Fibroblast of mammary gland (primary cell): ENCODE measurements around the gene KREMEN1.

Source experiments
- DNase-seq: peaks from one replicate; pipeline ENCODE4 v3.0.0-alpha.2; 2010; ENCODE audit warnings: low read depth
- H3K4me3 ChIP-seq: 2 replicates; pipeline ENCODE4 v1.5.1; 2011; ENCODE audit warnings: low read depth, mild to moderate bottlenecking, low read length, moderate library complexity; ENCODE audit not compliant: control insufficient read depth
- TF ChIP-seq, protein P1 (sequence below): conservative IDR thresholded peaks from 2 replicates; pipeline ENCODE4 v1.5.1; 2011; ENCODE audit warnings: low read depth, low read length, inconsistent platforms; ENCODE audit not compliant: control insufficient read depth, insufficient read depth

Gene KREMEN1

DNA sequence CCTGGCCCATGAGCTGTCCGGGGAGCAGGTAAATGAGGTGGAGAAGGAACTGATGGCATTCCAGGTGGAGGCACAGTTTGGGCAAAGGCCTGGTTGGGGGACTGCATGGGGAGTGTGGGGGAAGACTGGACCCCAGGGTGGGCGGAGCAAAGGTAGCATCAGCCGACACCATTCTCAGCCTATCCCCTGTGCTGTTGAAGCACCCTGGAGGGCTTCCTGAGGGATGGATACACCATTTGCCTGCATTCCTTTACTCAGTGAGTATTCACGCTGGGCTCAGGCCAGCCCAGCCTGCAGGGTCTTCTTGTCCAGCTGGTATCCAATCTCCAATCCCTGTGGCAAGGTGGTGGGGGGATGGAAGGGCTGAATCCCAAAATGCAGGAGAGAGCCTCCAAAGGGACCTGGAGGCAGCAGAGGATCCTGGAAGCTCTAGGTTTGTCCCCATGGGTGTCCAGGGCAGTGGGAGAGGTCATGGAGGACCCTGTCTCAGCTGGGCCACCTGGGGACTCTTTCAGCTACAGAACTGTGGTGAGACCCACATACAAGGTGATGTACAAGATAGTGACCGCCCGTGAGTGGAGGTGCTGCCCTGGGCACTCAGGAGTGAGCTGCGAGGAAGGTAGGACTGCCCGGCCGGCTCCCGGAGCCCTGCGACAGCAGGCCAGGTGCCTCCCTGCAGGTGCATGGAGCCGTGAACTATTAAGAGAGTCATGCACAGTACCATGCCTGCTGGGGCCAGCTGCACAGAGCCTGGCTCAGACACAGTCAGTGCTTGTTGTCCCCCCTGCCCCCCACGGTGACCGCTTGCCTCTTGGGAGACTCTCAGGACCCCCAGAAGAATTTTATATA lies 142.4 kb downstream of the KREMEN1 start:
- no peak for DNase-seq
- H3K4me3 ChIP-seq = no peak overlapping the region
- TF ChIP-seq, protein P1, sequence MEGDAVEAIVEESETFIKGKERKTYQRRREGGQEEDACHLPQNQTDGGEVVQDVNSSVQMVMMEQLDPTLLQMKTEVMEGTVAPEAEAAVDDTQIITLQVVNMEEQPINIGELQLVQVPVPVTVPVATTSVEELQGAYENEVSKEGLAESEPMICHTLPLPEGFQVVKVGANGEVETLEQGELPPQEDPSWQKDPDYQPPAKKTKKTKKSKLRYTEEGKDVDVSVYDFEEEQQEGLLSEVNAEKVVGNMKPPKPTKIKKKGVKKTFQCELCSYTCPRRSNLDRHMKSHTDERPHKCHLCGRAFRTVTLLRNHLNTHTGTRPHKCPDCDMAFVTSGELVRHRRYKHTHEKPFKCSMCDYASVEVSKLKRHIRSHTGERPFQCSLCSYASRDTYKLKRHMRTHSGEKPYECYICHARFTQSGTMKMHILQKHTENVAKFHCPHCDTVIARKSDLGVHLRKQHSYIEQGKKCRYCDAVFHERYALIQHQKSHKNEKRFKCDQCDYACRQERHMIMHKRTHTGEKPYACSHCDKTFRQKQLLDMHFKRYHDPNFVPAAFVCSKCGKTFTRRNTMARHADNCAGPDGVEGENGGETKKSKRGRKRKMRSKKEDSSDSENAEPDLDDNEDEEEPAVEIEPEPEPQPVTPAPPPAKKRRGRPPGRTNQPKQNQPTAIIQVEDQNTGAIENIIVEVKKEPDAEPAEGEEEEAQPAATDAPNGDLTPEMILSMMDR = no peak

DNA sequence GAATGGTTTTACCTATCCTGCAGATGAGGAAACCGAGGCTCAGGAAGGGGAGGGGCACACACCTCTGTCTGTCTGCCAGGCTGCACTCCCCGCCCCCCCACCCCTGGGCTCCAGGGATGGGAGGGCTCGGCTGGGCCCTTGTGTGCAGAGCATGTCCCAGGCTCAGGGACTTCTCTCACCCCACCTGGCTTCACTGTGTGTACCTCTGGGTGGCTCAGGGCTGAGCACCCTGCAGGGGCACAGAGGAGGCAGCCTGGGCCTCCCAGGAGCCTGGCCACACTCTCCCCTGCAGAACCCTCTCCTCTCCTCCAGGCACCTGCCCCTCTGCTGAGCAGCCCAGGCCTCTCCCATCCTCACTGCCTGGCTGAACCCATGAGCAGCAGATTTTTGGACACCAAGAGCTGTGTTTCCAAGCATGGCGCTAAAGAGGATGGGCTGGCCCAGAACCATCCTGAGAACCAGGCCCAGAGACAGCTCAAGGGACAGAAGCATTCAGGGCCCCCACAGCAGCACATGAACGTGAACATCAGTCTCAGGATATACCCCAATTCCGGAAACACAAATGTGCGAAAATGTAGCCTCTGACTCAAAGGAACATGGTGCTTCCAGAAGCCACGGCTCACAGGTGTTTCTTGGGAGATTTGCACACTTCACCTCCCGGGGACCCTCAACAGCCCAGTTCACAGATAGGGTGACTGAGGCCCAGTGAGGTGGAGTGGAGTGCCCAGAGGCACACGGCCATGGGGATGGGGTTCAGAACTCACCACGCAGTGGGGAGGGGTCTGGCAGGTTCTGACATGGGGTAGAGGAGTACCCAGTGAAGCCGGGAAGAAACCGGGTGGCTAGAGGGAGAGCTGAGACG lies 143.4 kb downstream of the KREMEN1 start:
- no peak for DNase-seq
- H3K4me3 ChIP-seq = no peak overlapping the region
- TF ChIP-seq, protein P1 = no peak

DNA sequence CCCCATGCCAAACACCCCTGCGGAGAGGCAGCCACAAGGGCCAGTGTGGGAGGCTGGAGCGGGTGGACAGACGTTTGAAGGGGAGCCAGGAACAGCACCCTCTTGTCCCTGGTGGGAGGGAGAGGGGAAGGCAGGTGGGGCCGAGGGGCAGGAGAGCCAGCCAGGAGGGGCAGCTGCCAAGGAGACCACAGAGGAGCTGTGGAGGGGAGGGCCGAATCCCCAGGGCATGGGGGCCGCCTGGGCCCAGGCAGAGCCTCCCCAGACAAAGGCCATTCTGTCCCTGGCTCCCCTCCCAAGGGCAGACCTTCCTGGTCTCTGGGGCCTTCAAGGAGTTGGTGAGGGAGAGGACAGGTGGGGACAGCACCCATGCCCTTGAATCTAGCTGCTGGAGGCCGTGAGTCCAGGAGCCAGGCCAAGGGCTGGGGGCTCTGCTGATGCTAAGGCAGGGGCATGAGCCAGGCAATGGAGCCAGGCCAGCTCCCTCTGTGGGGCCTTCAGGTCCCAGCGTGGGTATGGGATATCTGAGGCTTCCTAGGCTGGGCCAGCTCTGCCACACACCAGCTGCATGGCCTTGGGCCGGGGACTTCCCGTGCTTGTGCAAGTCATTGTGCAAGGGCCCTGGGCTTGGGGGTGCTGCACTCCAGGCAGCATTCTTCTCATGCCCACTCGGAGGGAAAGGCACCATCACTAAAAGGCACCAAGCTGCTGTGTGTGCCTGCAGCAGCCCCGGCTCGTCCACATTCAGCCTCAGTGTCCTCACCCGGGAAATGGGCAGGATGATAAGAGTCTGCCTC lies 144.2 kb downstream of the KREMEN1 start:
- no peak for DNase-seq
- H3K4me3 ChIP-seq = no peak overlapping the region
- TF ChIP-seq, protein P1 = no peak
